Activated CD4-positive, alpha-beta T cell treated with anti-CD3 and anti-CD28 coated beads, Interleukin-2, amount 50 U/mL, for 24 hours (primary cell): Measurements from ENCODE around the gene TOX4.

ENCODE experiments used
- DNase-seq, 2 donors: peaks; one replicate each; pipeline ENCODE4 v3.0.0-alpha.2; 2020; ENCODE audit warnings: low read depth in 1 of 2, low spot score in 1 of 2

The TOX4 gene

GRCh38 chr14:21501568-21501967 is 24.6 kb downstream of the TOX4 start:
- no peak for DNase-seq

- DNase-seq, result no peak
These were observed 26.4 kb downstream of the TOX4 start for GRCh38 chr14:21503376-21503775.

- no peak for DNase-seq
These were observed 28.1 kb downstream of the TOX4 start for GRCh38 chr14:21505012-21505553.

GRCh38 chr14:21506557-21506956 is 29.6 kb downstream of the TOX4 start:
- no peak for DNase-seq

- no peak for DNase-seq
These were observed 32.6 kb downstream of the TOX4 start for GRCh38 chr14:21509432-21510143.

GRCh38 chr14:21510735-21511657 is 34.0 kb downstream of the TOX4 start, which contains the start of gene METTL3:
Gene METTL3 (minus strand): TSS chr14:21511340. CDS start chr14:21511223, 117 bp downstream.
- DNase-seq, result peak; percentile 72 to 93

- no peak for DNase-seq
These were observed 37.3 kb downstream of the TOX4 start for GRCh38 chr14:21514341-21514740.

- no peak for DNase-seq
These were observed 41.7 kb downstream of the TOX4 start for GRCh38 chr14:21518725-21519124.

GRCh38 chr14:21520767-21521166 is 43.8 kb downstream of the TOX4 start:
- DNase-seq, result no peak

- DNase-seq, result no peak
These were observed 44.5 kb downstream of the TOX4 start for GRCh38 chr14:21521501-21521900.

GRCh38 chr14:21523203-21523602 is 46.2 kb downstream of the TOX4 start:
- DNase-seq, result no peak

GRCh38 chr14:21524575-21525490 is 47.8 kb downstream of the TOX4 start:
- no peak for DNase-seq

- no peak for DNase-seq
These were observed 48.6 kb downstream of the TOX4 start for GRCh38 chr14:21525571-21525961.

- DNase-seq, result peak; percentile 29 to 57
These were observed 49.1 kb downstream of the TOX4 start, which contains the start of gene SALL2 for GRCh38 chr14:21525962-21526671. Gene SALL2 (minus strand): TSS chr14:21526346. CDS start chr14:21526127, 219 bp downstream.

- DNase-seq, result no peak
These were observed 49.8 kb downstream of the TOX4 start for GRCh38 chr14:21526672-21527317.

- no peak for DNase-seq
These were observed 50.3 kb downstream of the TOX4 start for GRCh38 chr14:21527318-21527679.

GRCh38 chr14:21528381-21529348 is 51.7 kb downstream of the TOX4 start:
- no peak for DNase-seq

GRCh38 chr14:21529515-21529914 is 52.5 kb downstream of the TOX4 start:
- no peak for DNase-seq
